Hepatocyte (in vitro differentiated cells): Measurements from ENCODE around the gene WDR26. TPM values are rescaled to one million over a fixed set of nuclear protein-coding genes. Genes with fewer than 3 reads are reported as not detected.

Source experiments
- DNase-seq: peaks from one replicate; pipeline ENCODE4 v3.0.0-alpha.2; 2016; ENCODE audit warnings: low spot score
- H2AFZ ChIP-seq: fragments of 200-600 bp; sonication (generic); 2 replicates; pipeline ENCODE4 v1.6.0; 2016; ENCODE audit warnings: antibody characterized with exemption, mild to moderate bottlenecking
- H3K27ac ChIP-seq: fragments of 200-600 bp; sonication (generic); 2 replicates; pipeline ENCODE4 v1.5.1; 2016; ENCODE audit warnings: mild to moderate bottlenecking
- H3K27me3 ChIP-seq: fragments of 200-600 bp; sonication (generic); 2 replicates; pipeline ENCODE4 v1.6.1; 2016
- H3K36me3 ChIP-seq: fragments of 200-600 bp; sonication (generic); replicated peaks from 2 replicates; pipeline ENCODE4 v1.5.1; 2016; ENCODE audit warnings: low read depth; ENCODE audit not compliant: insufficient read depth
- H3K4me1 ChIP-seq: fragments of 200-600 bp; sonication (generic); 2 replicates; pipeline ENCODE4 v1.5.1; 2016; ENCODE audit warnings: mild to moderate bottlenecking, moderate library complexity; ENCODE audit not compliant: insufficient read depth
- H3K4me2 ChIP-seq: fragments of 200-600 bp; sonication (generic); 2 replicates; pipeline ENCODE4 v1.6.0; 2016
- H3K4me3 ChIP-seq: fragments of 200-600 bp; sonication (generic); 2 replicates; pipeline ENCODE4 v1.5.1; 2016; ENCODE audit warnings: mild to moderate bottlenecking
- H3K79me2 ChIP-seq: fragments of 200-600 bp; sonication (generic); 2 replicates; pipeline ENCODE4 v1.6.0; 2017; ENCODE audit warnings: mild to moderate bottlenecking
- H3K9me2 ChIP-seq: fragments of 200-600 bp; sonication (generic); replicated peaks from 2 replicates; pipeline ENCODE4 v1.6.0; 2017; ENCODE audit warnings: mild to moderate bottlenecking; ENCODE audit not compliant: insufficient read depth
- H3K9me3 ChIP-seq: fragments of 200-600 bp; sonication (generic); 2 replicates; pipeline ENCODE4 v1.5.1; 2016; ENCODE audit warnings: low read depth, mild to moderate bottlenecking
- H4K20me1 ChIP-seq: fragments of 200-600 bp; sonication (generic); 2 replicates; pipeline ENCODE4 v1.6.0; 2016; ENCODE audit warnings: mild to moderate bottlenecking; ENCODE audit not compliant: insufficient read depth, poor library complexity, severe bottlenecking
- CTCF ChIP-seq: fragments of 200-600 bp; sonication (generic); IDR thresholded peaks from 2 replicates; pipeline ENCODE4 v1.5.1; 2016; ENCODE audit warnings: antibody characterized with exemption, mild to moderate bottlenecking; ENCODE audit not compliant: poor library complexity
- EZH2 ChIP-seq: fragments of 200-600 bp; sonication (generic); IDR thresholded peaks from 2 replicates; pipeline ENCODE4 v1.6.1; 2016; ENCODE audit warnings: antibody characterized with exemption, mild to moderate bottlenecking, borderline replicate concordance
- EZH2phosphoT487 ChIP-seq: fragments of 200-600 bp; sonication (generic); IDR thresholded peaks from one replicate; pipeline ENCODE4 v1.6.1; 2018; ENCODE audit warnings: antibody characterized with exemption, mild to moderate bottlenecking, low read depth, moderate library complexity; ENCODE audit not compliant: unreplicated experiment, severe bottlenecking
- WGBS: methylation state at CpG from one replicate; pipeline ENCODE4 v1.1.6; 2016; ENCODE audit warnings: low lambda C conversion rate; ENCODE audit errors: missing lambda C conversion rate; 5-methylcytosine and 5-hydroxymethylcytosine counted together
- polyA plus RNA-seq: library from polyadenylated mRNA; unstranded; fragments of >200 nt; fragmentation: Nextera tagmentation; extraction: Ambion mirVana; gene quantifications from 2 replicates; pipeline ENCODE4 v1.2.1, GENCODE V29; 2016
- total RNA-seq: library from RNA; depleted of rRNA; stranded (reverse); fragments of >200 nt; gene quantifications from 2 replicates; pipeline ENCODE4 v1.2.3, GENCODE V29; 2014

Gene WDR26
- total and polyA plus RNA-seq, 2 experiments from 2014 or later, result 9.4 to 72.1 TPM

GRCh38 chr1:224450561-224451350 is 16.2 kb upstream of the WDR26 start:
- Histone ChIP-seq H3K9me2 (no peaks in the 10 kb centered on the region), H3K36me3 (no peaks in the 10 kb centered on the region), H4K20me1 (no peaks in the 10 kb centered on the region), H3K27me3 (no peaks in the 10 kb centered on the region), H3K4me1 (peaks cover 6% of the 10 kb centered on the region), H3K79me2 (no peaks in the 10 kb centered on the region), H3K9me3 (no peaks in the 10 kb centered on the region), H3K27ac (no peak overlapping the region), H2AFZ (no peak overlapping the region), H3K4me2 (no peak overlapping the region), H3K4me3 (no peak overlapping the region)
- DNase-seq, result no peak
- no peak for TF ChIP-seq CTCF
- TF ChIP-seq EZH2, result no peak
- no peak for TF ChIP-seq EZH2phosphoT487
- WGBS, result 83% methylated on average over 7 of the region's 7 CpGs

- Histone ChIP-seq H3K4me3 (no peak overlapping the region), H3K9me2 (no peaks in the 10 kb centered on the region), H3K27me3 (no peaks in the 10 kb centered on the region), H4K20me1 (no peaks in the 10 kb centered on the region), H2AFZ (no peak overlapping the region), H3K27ac (no peak overlapping the region), H3K79me2 (no peaks in the 10 kb centered on the region), H3K36me3 (no peaks in the 10 kb centered on the region), H3K4me1 (peaks cover 3% of the 10 kb centered on the region), H3K9me3 (no peaks in the 10 kb centered on the region), H3K4me2 (no peak overlapping the region)
- TF ChIP-seq CTCF (no peak), EZH2phosphoT487 (no peak), EZH2 (no peak)
- 83% methylated on average over 5 of the region's 5 CpGs for WGBS
- DNase-seq, result no peak
Measured at GRCh38 chr1:224450159-224450558, 15.6 kb upstream of the WDR26 start.

DNA sequence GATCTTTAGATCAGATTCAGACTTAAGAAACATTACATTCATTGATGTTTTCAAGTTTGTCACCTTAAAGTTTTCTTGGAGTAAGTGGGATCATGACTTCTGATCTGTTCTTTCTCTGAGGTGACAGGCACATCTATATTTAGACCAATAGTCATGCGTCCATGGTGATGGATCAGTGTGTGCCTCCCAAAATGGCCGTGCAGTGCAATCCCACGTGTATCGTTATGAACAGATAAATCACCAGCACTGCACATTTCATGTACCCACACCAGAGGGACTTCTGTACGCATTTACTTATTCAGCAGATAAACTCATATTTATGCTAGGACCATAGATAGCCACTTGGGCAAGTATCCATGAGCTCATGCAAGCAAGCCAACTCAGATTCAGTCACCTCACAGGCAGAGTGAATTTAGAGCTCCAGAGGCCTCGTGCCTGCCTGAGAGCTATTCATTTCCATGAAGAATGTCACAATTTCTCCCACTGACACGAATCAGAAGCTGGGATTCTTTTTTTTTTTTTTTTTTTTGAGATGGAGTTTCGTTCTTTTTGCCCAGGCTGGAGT is 13.9 kb upstream of the WDR26 start:
- Histone ChIP-seq H3K36me3 (no peaks in the 10 kb centered on the region), H3K9me3 (no peaks in the 10 kb centered on the region), H3K4me1 (no peaks in the 10 kb centered on the region), H3K27me3 (no peaks in the 10 kb centered on the region), H3K27ac (no peak overlapping the region), H2AFZ (no peak overlapping the region), H3K4me2 (no peak overlapping the region), H4K20me1 (no peaks in the 10 kb centered on the region), H3K9me2 (no peaks in the 10 kb centered on the region), H3K4me3 (no peak overlapping the region), H3K79me2 (peaks cover 4% of the 10 kb centered on the region)
- WGBS, result 97% methylated on average over 8 of the region's 8 CpGs
- TF ChIP-seq CTCF, result no peak
- no peak for TF ChIP-seq EZH2phosphoT487
- no peak for TF ChIP-seq EZH2
- DNase-seq, result no peak
